ENCODE data around the gene CALHM6.

GRCh38 chr6:116430860-116431259, 30.3 kb upstream of the CALHM6 start:
- TF ChIP-seq, protein P1, sequence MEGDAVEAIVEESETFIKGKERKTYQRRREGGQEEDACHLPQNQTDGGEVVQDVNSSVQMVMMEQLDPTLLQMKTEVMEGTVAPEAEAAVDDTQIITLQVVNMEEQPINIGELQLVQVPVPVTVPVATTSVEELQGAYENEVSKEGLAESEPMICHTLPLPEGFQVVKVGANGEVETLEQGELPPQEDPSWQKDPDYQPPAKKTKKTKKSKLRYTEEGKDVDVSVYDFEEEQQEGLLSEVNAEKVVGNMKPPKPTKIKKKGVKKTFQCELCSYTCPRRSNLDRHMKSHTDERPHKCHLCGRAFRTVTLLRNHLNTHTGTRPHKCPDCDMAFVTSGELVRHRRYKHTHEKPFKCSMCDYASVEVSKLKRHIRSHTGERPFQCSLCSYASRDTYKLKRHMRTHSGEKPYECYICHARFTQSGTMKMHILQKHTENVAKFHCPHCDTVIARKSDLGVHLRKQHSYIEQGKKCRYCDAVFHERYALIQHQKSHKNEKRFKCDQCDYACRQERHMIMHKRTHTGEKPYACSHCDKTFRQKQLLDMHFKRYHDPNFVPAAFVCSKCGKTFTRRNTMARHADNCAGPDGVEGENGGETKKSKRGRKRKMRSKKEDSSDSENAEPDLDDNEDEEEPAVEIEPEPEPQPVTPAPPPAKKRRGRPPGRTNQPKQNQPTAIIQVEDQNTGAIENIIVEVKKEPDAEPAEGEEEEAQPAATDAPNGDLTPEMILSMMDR (conservative IDR thresholded peaks at IDR 0.05; ENCODE audit: low read depth, low read length): no peak
- no peak for TF ChIP-seq EZH2 (IDR thresholded peaks at IDR 0.05; ENCODE audit: borderline replicate concordance, low read depth, low read length, poor library complexity, severe bottlenecking)

Measured in A673 (cell line).